Myocyte (in vitro differentiated cells): ENCODE results near the gene MBIP. TPM values are rescaled to one million over a fixed set of nuclear protein-coding genes. Genes with fewer than 3 reads are reported as not detected.
A peak's percentile ranks its signal among the peaks of the same experiment; 100 is the strongest.

Experiments
- DNase-seq: peaks from one replicate; pipeline ENCODE4 v3.0.0-alpha.2; 2012; ENCODE audit warnings: low read depth
- total RNA-seq: library from RNA; depleted of rRNA; stranded (reverse); fragments of >200 nt; gene quantifications from 2 replicates; pipeline ENCODE4 v1.2.3, GENCODE V29; 2014

Gene MBIP
- total RNA-seq, 1 donor from 2014 or later = 13.4 TPM

DNA sequence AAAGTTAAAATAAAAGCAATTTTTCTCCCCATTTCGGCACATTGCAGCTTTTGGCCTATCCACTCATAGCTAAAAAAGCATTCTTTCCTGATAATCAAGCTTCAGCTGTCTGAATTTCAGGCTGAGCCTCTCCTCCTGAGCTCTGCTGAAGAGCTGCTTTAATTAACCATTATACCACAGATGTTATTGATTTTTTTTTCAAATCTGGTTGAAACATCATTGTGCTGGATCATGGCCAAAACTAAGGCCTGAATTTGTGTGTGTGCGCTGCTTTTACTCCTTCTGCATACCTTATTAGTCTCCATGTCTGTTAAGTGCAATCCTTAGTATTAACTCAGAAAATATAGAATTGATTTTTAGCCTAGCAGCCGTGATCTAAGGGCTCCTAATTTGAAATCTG is 52.3 kb downstream of the MBIP start:
- DNase-seq = no peak

DNA sequence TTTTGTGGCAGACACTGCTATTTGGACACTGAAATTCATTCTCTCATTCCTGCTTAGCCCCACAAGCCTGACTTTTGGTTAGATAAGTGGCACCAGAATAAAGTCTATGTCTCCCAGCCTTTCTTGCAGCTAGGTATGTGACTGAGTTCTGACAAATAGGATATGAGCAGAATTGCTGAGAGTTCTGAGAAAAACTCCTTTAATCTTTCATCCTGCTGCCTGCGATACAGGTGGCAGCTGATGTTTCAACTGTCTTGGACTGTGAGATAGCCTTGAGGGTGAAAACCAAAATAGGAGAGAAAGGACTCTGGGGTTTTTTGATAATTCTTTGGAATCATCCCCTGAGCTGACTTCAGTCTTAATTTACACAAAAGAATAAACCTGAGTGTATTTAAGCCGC is 55.8 kb downstream of the MBIP start:
- no peak for DNase-seq

DNA sequence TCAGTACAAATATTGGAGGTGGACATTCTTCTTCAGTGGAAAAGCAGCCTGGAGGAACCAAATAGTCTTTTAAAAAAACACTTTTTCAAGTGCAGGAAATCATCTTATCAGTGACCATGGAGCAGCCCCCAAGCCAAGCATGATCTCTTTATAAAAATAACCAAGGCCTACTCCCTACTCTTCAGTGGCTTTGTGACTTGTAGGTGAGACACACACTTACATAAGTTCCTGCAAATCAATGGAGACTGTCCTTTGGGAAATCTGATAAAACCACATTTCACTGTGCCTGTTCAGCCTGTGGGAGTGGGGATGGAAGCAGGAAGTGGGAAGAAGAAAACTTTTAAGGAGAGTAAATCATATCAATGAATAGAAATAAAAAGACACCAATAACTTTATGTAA is 56.3 kb downstream of the MBIP start:
- no peak for DNase-seq

DNA sequence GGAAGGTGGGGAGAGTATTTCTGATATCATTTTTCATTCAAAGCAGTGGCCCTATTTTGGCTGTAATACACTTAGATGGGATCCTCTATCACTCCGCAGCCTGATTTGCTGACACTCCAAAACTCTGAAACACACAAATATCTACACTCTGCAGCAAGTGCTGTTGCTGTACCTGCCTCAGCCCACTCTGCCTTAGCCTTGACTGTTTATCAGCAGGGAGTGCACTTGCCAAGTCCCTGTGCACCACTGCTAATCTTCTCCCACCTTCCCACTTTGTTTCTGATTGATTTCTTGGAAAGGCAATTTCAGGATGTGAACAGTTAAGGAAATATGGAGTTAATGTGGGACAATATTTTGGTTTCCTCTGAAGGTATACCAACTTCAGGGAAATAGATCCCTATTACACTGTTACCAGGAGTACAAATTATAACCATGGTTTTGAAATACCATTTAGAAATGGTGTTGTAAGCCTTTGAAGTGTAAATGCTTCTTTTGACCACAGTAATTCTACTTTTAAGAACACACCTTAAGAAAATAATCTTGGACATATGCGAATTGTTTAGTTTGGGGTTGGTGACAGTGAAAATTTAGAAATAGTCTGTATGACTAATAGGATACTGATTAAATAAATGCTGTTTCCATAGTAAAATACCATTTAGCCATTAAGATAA is 59.3 kb downstream of the MBIP start:
- no peak for DNase-seq

DNA sequence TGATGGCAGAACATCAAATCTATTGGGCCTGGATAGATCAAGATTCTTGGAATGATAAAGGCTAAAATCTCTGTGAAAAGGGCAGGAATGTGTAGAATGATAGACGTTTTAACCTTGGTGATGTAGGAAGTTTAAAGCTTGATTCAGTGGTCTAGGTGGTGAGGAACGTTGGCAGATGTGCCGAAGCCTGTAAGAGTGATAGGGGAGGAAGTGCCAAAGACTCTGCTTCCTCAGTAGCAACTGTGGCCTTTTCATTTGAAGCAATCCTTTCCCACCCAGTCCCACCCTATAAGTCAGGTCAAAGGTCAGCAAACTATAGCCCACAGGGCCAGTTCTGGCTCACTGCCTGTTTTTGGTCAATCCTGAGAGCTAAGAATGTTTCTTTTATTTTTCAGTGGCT is 62.2 kb downstream of the MBIP start:
- DNase-seq = no peak

DNA sequence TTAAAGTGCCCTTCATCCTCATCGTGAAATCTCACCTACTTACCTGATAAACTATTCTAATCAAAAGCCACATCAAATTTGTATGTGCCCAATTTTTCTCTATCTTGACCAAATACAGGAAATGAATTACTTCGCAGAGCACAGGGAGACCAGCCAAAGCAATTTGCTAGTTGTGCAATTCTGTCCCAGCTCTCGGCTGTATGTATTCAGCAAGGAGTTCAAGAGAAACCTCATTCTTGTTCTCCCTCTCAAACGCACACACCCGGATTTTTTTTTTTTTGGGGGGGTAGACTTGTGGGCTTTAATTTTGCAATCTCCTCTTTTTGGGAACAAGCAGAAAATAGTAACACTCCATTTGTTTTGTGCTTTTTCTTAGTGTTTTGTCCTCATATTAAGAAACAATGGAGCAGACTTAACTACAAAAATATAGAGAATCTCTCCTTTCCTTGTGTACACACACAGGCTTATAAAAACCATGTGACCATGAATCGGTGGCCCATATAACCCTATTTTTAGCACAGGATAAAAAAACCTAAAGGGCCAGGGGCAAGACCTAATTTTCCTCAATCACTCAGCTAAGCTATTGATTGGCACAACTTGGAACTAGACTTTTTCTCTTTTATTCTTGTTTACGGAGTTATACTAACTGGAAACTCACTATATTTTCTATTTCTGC is 64.2 kb downstream of the MBIP start:
- DNase-seq = no peak

DNA sequence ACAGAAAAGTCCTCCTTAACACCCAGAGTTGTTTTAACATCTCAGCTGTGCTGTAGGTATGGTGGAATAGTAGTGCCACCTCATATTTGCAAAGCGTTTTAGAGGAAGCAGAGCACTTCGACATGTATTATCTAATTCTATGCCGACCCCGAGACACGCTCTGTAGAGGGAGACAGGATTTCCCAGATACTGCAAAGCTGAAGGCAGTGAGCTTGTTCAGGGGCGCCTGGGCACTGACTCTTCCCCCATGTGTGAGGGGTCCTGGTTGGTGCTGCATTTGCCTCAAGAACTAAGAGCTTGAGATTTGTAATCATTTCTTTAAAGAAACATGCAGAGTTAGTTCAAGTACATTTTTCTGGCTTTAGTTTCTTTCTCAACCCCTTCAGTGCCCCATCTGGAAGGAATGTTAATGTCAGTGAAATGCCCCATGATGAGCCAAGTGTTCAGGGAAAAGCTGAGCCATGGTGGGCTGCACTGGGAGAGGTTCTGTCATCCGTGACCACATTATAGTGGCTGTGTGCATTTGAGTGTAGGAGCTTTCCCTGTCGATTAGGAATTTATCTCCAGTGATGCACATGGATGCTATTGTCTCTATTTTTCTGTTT is 66.3 kb downstream of the MBIP start:
- peak; percentile 24 for DNase-seq

Other genes starting within 250 kb of the MBIP start
- not detected in 2 replicates for gene PTCSC3, start 143.9 kb downstream of the MBIP start, total RNA-seq
- not detected in 2 replicates for gene NKX2-1, start 199.6 kb upstream of the MBIP start, total RNA-seq